ENCODE results near the gene SRD5A1.

DNA sequence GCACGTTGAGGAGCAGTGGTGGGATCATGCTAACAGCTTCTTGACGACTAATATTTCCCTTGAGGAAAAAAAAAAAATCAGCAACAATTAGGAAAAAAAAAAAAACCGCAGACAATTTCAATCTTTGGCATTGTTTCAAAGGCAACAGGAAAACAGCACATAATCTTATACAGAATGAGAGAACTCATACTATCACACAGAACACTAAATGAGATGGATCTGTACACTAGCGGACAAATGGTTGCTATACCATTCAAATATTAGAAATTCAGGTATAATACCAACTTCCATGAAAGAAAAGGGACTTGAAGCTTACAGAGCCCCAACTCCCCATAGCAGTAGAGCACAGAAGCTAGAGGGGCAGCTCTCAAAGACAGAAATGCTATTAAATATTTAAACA, 10.0 kb upstream of the SRD5A1 start:
- TF ChIP-seq ESRRG (CRISPR knock-in tag; IDR thresholded peaks at IDR 0.05) (no peak), ZNF565 (CRISPR knock-in tag; conservative IDR thresholded peaks at IDR 0.05; ENCODE audit: low read depth) (no peak), ZFP30 (CRISPR knock-in tag; IDR thresholded peaks at IDR 0.05) (no peak), SNAI2 (CRISPR knock-in tag; IDR thresholded peaks at IDR 0.05) (no peak), CSDC2 (CRISPR knock-in tag; IDR thresholded peaks at IDR 0.05) (no peak)
- TF ChIP-seq, protein P1, sequence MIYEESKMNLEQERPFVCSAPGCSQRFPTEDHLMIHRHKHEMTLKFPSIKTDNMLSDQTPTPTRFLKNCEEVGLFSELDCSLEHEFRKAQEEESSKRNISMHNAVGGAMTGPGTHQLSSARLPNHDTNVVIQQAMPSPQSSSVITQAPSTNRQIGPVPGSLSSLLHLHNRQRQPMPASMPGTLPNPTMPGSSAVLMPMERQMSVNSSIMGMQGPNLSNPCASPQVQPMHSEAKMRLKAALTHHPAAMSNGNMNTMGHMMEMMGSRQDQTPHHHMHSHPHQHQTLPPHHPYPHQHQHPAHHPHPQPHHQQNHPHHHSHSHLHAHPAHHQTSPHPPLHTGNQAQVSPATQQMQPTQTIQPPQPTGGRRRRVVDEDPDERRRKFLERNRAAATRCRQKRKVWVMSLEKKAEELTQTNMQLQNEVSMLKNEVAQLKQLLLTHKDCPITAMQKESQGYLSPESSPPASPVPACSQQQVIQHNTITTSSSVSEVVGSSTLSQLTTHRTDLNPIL (CRISPR knock-in tag; IDR thresholded peaks at IDR 0.05; ENCODE audit: low read depth), result no peak
- TF ChIP-seq, protein P2, sequence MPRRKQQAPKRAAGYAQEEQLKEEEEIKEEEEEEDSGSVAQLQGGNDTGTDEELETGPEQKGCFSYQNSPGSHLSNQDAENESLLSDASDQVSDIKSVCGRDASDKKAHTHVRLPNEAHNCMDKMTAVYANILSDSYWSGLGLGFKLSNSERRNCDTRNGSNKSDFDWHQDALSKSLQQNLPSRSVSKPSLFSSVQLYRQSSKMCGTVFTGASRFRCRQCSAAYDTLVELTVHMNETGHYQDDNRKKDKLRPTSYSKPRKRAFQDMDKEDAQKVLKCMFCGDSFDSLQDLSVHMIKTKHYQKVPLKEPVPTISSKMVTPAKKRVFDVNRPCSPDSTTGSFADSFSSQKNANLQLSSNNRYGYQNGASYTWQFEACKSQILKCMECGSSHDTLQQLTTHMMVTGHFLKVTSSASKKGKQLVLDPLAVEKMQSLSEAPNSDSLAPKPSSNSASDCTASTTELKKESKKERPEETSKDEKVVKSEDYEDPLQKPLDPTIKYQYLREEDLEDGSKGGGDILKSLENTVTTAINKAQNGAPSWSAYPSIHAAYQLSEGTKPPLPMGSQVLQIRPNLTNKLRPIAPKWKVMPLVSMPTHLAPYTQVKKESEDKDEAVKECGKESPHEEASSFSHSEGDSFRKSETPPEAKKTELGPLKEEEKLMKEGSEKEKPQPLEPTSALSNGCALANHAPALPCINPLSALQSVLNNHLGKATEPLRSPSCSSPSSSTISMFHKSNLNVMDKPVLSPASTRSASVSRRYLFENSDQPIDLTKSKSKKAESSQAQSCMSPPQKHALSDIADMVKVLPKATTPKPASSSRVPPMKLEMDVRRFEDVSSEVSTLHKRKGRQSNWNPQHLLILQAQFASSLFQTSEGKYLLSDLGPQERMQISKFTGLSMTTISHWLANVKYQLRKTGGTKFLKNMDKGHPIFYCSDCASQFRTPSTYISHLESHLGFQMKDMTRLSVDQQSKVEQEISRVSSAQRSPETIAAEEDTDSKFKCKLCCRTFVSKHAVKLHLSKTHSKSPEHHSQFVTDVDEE (CRISPR knock-in tag; IDR thresholded peaks at IDR 0.05), result no peak
- TF ChIP-seq, protein P3, sequence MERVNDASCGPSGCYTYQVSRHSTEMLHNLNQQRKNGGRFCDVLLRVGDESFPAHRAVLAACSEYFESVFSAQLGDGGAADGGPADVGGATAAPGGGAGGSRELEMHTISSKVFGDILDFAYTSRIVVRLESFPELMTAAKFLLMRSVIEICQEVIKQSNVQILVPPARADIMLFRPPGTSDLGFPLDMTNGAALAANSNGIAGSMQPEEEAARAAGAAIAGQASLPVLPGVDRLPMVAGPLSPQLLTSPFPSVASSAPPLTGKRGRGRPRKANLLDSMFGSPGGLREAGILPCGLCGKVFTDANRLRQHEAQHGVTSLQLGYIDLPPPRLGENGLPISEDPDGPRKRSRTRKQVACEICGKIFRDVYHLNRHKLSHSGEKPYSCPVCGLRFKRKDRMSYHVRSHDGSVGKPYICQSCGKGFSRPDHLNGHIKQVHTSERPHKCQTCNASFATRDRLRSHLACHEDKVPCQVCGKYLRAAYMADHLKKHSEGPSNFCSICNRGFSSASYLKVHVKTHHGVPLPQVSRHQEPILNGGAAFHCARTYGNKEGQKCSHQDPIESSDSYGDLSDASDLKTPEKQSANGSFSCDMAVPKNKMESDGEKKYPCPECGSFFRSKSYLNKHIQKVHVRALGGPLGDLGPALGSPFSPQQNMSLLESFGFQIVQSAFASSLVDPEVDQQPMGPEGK (CRISPR knock-in tag; IDR thresholded peaks at IDR 0.05; ENCODE audit: borderline replicate concordance), result no peak

Data from SK-N-SH treated with all-trans-retinoic acid at 6 μM for 48 hours (cell line).